ENCODE measurements around the gene MED15.

Gene MED15

GRCh38 chr22:20625270-20625669 lies 117.9 kb downstream of the MED15 start:
- Histone ChIP-seq H3K9ac (ENCODE audit: insufficient read length) (no peak overlapping the region), H3K27ac (no peak overlapping the region), H3K9me3 (ENCODE audit: low read depth, low read length) (no peaks in the 10 kb centered on the region), H3K4me3 (no peak overlapping the region), H3K36me3 (ENCODE audit: insufficient read depth, low read length) (no peaks in the 10 kb centered on the region)
- no peak for TF ChIP-seq EZH2 (IDR thresholded peaks at IDR 0.05)
- no peak for TF ChIP-seq POLR2AphosphoS5 (IDR thresholded peaks at IDR 0.05; ENCODE audit: borderline replicate concordance, low read depth, low read length)
- no peak for TF ChIP-seq FOXP2 (optimal IDR thresholded peaks at IDR 0.05; ENCODE audit: control extremely low read depth, extremely low read length, insufficient read depth)
- no peak for DNase-seq (ENCODE audit: low read depth, low spot score)

DNA sequence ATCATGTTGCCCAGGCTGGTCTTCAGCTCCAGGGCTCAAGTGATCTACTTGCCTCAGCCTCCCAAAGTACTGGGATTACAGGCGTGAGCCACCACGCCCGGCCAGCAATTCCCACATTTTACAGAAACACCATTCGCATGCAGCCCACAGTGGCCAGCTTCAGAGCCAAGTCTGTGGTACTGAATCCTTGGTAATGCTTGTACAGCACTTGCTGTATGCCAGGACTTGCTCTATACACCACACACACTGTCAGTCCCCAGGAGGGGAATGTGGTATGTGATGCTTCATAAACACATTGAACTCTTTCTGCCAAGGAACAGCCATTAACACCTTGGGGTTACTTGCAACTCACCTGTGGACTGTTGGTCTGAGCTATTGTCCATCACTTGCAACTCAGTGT lies 119.4 kb downstream of the MED15 start:
- H3K4me3 ChIP-seq: no peak overlapping the region
- no peaks in the 10 kb centered on the region for H3K9me3 ChIP-seq (ENCODE audit: low read depth, low read length)
- TF ChIP-seq EZH2 (IDR thresholded peaks at IDR 0.05) (no peak), FOXP2 (optimal IDR thresholded peaks at IDR 0.05; ENCODE audit: control extremely low read depth, extremely low read length, insufficient read depth) (no peak), POLR2AphosphoS5 (IDR thresholded peaks at IDR 0.05; ENCODE audit: borderline replicate concordance, low read depth, low read length) (no peak)
- H3K36me3 ChIP-seq (ENCODE audit: insufficient read depth, low read length): no peaks in the 10 kb centered on the region
- H3K9ac ChIP-seq (ENCODE audit: insufficient read length): no peak overlapping the region
- no peak for DNase-seq (ENCODE audit: low read depth, low spot score)
- no peak overlapping the region for H3K27ac ChIP-seq

DNA sequence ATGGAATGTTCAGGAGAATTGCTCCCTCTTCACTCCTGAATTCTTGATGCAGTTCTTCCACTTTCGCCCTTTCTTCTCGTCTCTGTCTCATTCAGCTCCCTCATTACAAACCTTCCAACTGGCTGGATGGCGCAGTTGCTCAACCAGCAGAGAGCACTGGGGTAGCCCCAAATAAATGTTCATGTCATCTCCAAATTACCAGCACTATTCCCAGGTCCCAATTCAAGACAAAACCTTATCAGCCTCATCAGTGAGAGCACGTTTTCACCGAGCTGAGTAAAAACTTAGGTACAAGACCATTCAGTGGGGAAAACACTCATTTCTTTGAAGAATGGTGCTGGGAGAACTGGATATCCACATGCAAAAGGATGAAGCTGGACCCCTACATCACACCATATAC lies 120.0 kb downstream of the MED15 start:
- Histone ChIP-seq H3K27ac (no peak overlapping the region), H3K4me3 (no peak overlapping the region), H3K9ac (ENCODE audit: insufficient read length) (no peak overlapping the region), H3K36me3 (ENCODE audit: insufficient read depth, low read length) (no peaks in the 10 kb centered on the region), H3K9me3 (ENCODE audit: low read depth, low read length) (no peaks in the 10 kb centered on the region)
- no peak for DNase-seq (ENCODE audit: low read depth, low spot score)
- TF ChIP-seq EZH2 (IDR thresholded peaks at IDR 0.05) (no peak), FOXP2 (optimal IDR thresholded peaks at IDR 0.05; ENCODE audit: control extremely low read depth, extremely low read length, insufficient read depth) (no peak), POLR2AphosphoS5 (IDR thresholded peaks at IDR 0.05; ENCODE audit: borderline replicate concordance, low read depth, low read length) (no peak)

GRCh38 chr22:20628081-20628939 lies 120.9 kb downstream of the MED15 start:
- Histone ChIP-seq H3K9ac (ENCODE audit: insufficient read length) (no peak overlapping the region), H3K27ac (no peak overlapping the region), H3K9me3 (ENCODE audit: low read depth, low read length) (no peaks in the 10 kb centered on the region), H3K4me3 (no peak overlapping the region), H3K36me3 (ENCODE audit: insufficient read depth, low read length) (no peaks in the 10 kb centered on the region)
- no peak for DNase-seq (ENCODE audit: low read depth, low spot score)
- TF ChIP-seq EZH2 (IDR thresholded peaks at IDR 0.05): no peak
- no peak for TF ChIP-seq POLR2AphosphoS5 (IDR thresholded peaks at IDR 0.05; ENCODE audit: borderline replicate concordance, low read depth, low read length)
- no peak for TF ChIP-seq FOXP2 (optimal IDR thresholded peaks at IDR 0.05; ENCODE audit: control extremely low read depth, extremely low read length, insufficient read depth)

- TF ChIP-seq FOXP2 (optimal IDR thresholded peaks at IDR 0.05; ENCODE audit: control extremely low read depth, extremely low read length, insufficient read depth) (no peak), EZH2 (IDR thresholded peaks at IDR 0.05) (no peak), POLR2AphosphoS5 (IDR thresholded peaks at IDR 0.05; ENCODE audit: borderline replicate concordance, low read depth, low read length) (no peak)
- no peak for DNase-seq (ENCODE audit: low read depth, low spot score)
- Histone ChIP-seq H3K27ac (no peak overlapping the region), H3K36me3 (ENCODE audit: insufficient read depth, low read length) (no peaks in the 10 kb centered on the region), H3K4me3 (no peak overlapping the region), H3K9me3 (ENCODE audit: low read depth, low read length) (no peaks in the 10 kb centered on the region), H3K9ac (ENCODE audit: insufficient read length) (no peak overlapping the region)
Measured at GRCh38 chr22:20629401-20629800, 122.0 kb downstream of the MED15 start.

- DNase-seq (ENCODE audit: low read depth, low spot score): no peak
- H3K9ac ChIP-seq (ENCODE audit: insufficient read length): no peak overlapping the region
- H3K27ac ChIP-seq: no peak overlapping the region
- no peak overlapping the region for H3K4me3 ChIP-seq
- H3K9me3 ChIP-seq (ENCODE audit: low read depth, low read length): no peaks in the 10 kb centered on the region
- H3K36me3 ChIP-seq (ENCODE audit: insufficient read depth, low read length): no peaks in the 10 kb centered on the region
- TF ChIP-seq POLR2AphosphoS5 (IDR thresholded peaks at IDR 0.05; ENCODE audit: borderline replicate concordance, low read depth, low read length) (no peak), EZH2 (IDR thresholded peaks at IDR 0.05) (no peak), FOXP2 (optimal IDR thresholded peaks at IDR 0.05; ENCODE audit: control extremely low read depth, extremely low read length, insufficient read depth) (no peak)
Measured at GRCh38 chr22:20630873-20631617, 123.6 kb downstream of the MED15 start.

DNA sequence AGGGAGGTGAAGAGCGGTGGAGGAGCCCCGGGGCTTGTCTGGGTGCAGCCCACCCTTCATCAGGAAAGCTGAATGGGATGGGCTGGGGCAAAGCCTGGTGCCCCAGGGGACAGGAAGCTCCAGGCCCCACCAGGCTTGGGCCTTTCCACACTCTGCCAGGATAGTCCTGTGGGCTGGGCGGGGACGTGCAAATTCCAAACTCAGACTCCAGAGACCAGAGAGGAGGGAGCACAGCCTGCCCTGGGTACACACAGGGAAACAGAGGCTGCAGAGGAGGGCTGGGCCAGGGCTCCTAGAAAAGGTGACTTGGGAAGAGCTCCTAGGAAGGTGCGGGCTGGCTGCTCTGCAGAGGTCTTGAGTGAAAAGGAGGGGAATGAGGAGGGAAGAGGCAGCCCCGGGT lies 124.7 kb downstream of the MED15 start:
- H3K9ac ChIP-seq (ENCODE audit: insufficient read length): no peak overlapping the region
- H3K9me3 ChIP-seq (ENCODE audit: low read depth, low read length): no peaks in the 10 kb centered on the region
- H3K36me3 ChIP-seq (ENCODE audit: insufficient read depth, low read length): no peaks in the 10 kb centered on the region
- H3K27ac ChIP-seq: no peak overlapping the region
- H3K4me3 ChIP-seq: no peak overlapping the region
- TF ChIP-seq POLR2AphosphoS5 (IDR thresholded peaks at IDR 0.05; ENCODE audit: borderline replicate concordance, low read depth, low read length): no peak
- no peak for DNase-seq (ENCODE audit: low read depth, low spot score)

DNA sequence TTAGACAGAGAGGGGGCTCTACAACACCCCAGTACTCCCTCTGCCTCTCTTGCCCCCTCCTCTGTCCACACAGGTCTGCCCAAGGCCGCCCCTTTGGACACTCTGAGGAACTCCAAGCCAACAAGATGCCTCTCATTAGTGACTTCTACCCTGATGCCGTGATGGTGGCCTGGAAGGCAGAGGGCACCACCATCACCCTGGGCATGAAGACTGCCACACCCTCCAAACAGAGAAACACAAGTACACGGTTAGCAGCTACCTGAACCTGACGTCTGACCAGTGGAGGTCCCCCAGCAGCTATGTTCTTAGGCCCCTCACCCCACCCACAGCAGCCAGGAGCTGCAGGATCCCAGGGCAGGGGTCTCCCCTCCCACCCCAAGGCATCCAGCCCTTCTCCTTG lies 125.1 kb downstream of the MED15 start:
- Histone ChIP-seq H3K27ac (no peak overlapping the region), H3K36me3 (ENCODE audit: insufficient read depth, low read length) (no peaks in the 10 kb centered on the region), H3K9me3 (ENCODE audit: low read depth, low read length) (no peaks in the 10 kb centered on the region), H3K4me3 (no peak overlapping the region), H3K9ac (ENCODE audit: insufficient read length) (no peak overlapping the region)
- DNase-seq (ENCODE audit: low read depth, low spot score): no peak
- no peak for TF ChIP-seq POLR2AphosphoS5 (IDR thresholded peaks at IDR 0.05; ENCODE audit: borderline replicate concordance, low read depth, low read length)
- no peak for TF ChIP-seq EZH2 (IDR thresholded peaks at IDR 0.05)
- TF ChIP-seq FOXP2 (optimal IDR thresholded peaks at IDR 0.05; ENCODE audit: control extremely low read depth, extremely low read length, insufficient read depth): no peak

All from SK-N-MC (cell line).